PC-3 (cell line): ENCODE measurements around the gene LAYN.

Source experiments
- CTCF ChIP-seq: fragments of 300-600 bp; sonication (generic); conservative IDR thresholded peaks from 2 replicates; pipeline ENCODE4 v1.5.1; 2017; ENCODE audit warnings: antibody characterized with exemption, low read depth, mild to moderate bottlenecking, low read length
- EZH2 ChIP-seq: fragments of 300-600 bp; sonication (generic); IDR thresholded peaks from one replicate; pipeline ENCODE4 v1.6.1; 2017; ENCODE audit warnings: antibody characterized with exemption, mild to moderate bottlenecking, low read length; ENCODE audit not compliant: unreplicated experiment

- TF ChIP-seq CTCF (no peak), EZH2 (no peak)
Observed at GRCh38 chr11:111589886-111590499, 49.5 kb downstream of the LAYN start.
